AG04450 (cell line): Measurements from ENCODE around the gene TARS3. TPM values are rescaled to one million over a fixed set of nuclear protein-coding genes. Genes with fewer than 3 reads are reported as not detected.

Source experiments
- CTCF ChIA-PET: fragments of 300-600, 350-600 bp; formaldehyde crosslinking; extraction: SDS; loops from one replicate; lab custom pipeline; 2022; ENCODE audit warnings: antibody characterized with exemption, inconsistent platforms; lab: Charles Lee
- POLR2A ChIA-PET: fragments of 350-600 bp; formaldehyde crosslinking; extraction: SDS; loops from one replicate; lab custom pipeline; 2021; ENCODE audit warnings: antibody characterized with exemption, inconsistent platforms; lab: Yijun Ruan, JAX
- DNase-seq: peaks from one replicate; pipeline ENCODE4 v3.0.0-alpha.2; 2011; ENCODE audit warnings: low read depth, low spot score
- H3K27ac ChIP-seq: one replicate; pipeline ENCODE4 v1.5.1; 2012; ENCODE audit warnings: low read depth, low read length, control low read depth
- H3K27me3 ChIP-seq: one replicate; pipeline ENCODE4 v1.6.0; 2012; ENCODE audit warnings: low read length; ENCODE audit not compliant: control insufficient read depth, insufficient read depth
- H3K4me3 ChIP-seq: 2 replicates; pipeline ENCODE4 v1.5.1; 2011; ENCODE audit warnings: mild to moderate bottlenecking, low read depth, low read length, control low read depth
- H3K9me3 ChIP-seq: 2 replicates; pipeline ENCODE4 v1.5.1; 2012; ENCODE audit warnings: low read length; ENCODE audit not compliant: control insufficient read depth, insufficient read depth
- polyA plus RNA-seq: library from polyadenylated mRNA; depleted of rRNA; stranded (reverse); fragments of >200 nt; gene quantifications from 2 replicates; pipeline ENCODE4 v1.2.3, GENCODE V29; 2011
- TF ChIP-seq, protein P1 (sequence below): IDR thresholded peaks from 2 replicates; pipeline ENCODE4 v1.5.1; 2011; ENCODE audit warnings: low read depth, low read length, control low read depth, inconsistent platforms

Gene TARS3
- polyA plus RNA-seq, 1 experiment = 7.2 TPM

DNA sequence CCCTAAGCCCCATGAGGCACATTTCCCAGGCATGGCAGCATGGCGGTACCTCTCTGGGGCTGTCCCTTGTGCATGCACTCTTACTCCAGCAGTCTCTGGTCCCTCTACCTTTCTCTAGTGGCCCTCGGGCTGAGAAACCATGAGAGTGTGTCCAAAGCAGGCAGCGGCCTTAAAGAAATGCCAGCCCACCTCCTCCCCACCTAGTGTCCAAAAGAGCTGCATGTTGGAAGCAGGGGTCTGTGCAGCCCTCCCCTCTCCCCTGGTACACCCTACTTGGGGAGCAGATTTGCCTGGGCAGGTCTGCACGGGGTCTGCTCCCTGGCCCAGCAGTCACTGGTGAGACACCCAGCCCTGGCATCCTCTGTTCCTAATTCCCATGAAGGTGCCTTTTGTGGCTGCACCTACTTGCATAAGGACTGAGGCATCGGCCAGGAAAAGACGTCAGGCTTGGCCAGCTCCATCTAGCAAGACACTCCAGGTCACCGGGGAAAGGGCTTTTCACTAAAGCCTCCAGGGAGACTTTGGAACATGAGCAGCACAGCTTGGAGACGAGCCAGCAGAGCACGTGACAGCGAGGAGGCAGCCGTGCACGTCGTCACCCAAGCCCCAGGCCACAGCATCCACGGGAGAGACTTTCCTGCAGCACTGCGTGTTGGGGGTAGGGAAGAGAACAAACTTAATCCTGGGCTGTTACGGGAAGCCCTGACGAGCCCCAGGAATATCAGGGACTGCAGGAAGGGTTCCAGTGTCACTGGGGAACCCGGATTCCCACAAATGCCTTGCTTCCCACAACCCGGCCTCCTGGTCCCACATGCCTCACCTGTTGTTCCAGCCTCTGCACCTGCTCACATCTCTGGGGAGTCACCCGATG, 110.9 kb downstream of the TARS3 start:
- TF ChIP-seq, protein P1, sequence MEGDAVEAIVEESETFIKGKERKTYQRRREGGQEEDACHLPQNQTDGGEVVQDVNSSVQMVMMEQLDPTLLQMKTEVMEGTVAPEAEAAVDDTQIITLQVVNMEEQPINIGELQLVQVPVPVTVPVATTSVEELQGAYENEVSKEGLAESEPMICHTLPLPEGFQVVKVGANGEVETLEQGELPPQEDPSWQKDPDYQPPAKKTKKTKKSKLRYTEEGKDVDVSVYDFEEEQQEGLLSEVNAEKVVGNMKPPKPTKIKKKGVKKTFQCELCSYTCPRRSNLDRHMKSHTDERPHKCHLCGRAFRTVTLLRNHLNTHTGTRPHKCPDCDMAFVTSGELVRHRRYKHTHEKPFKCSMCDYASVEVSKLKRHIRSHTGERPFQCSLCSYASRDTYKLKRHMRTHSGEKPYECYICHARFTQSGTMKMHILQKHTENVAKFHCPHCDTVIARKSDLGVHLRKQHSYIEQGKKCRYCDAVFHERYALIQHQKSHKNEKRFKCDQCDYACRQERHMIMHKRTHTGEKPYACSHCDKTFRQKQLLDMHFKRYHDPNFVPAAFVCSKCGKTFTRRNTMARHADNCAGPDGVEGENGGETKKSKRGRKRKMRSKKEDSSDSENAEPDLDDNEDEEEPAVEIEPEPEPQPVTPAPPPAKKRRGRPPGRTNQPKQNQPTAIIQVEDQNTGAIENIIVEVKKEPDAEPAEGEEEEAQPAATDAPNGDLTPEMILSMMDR = no peak
- no peak for DNase-seq
- Histone ChIP-seq H3K27me3 (peaks cover 11% of the 10 kb centered on the region), H3K27ac (no peak overlapping the region), H3K9me3 (no peaks in the 10 kb centered on the region; the same call in 1 of the 2 replicates), H3K4me3 (no peak overlapping the region)
- CTCF ChIA-PET = no interaction called here
- POLR2A ChIA-PET = no interaction called here

DNA sequence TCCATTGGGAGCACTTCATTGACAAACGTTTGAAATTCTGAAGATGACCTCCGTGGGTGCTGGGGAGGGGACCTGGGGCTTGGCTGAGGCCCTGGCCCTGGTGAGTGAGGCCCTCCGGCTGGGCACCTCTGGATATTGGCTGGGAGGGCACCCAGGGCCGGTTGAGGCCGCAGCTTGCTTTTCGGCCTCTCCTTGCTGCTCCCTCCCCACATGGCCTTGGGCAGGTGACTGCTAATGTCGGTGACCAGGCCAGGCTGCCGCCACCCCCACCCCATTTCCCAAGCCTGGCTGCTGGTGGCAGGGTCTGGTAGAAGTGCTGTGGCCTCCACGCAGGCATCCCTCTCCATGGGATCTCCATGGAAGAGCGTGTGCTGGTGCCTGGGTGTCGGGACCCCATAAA, 111.6 kb downstream of the TARS3 start:
- Histone ChIP-seq H3K9me3 (no peaks in the 10 kb centered on the region; the same call in 1 of the 2 replicates), H3K27ac (no peak overlapping the region), H3K27me3 (peaks cover 11% of the 10 kb centered on the region), H3K4me3 (no peak overlapping the region)
- CTCF ChIA-PET = no interaction called here
- TF ChIP-seq, protein P1 = no peak
- DNase-seq = no peak
- POLR2A ChIA-PET = no interaction called here

DNA sequence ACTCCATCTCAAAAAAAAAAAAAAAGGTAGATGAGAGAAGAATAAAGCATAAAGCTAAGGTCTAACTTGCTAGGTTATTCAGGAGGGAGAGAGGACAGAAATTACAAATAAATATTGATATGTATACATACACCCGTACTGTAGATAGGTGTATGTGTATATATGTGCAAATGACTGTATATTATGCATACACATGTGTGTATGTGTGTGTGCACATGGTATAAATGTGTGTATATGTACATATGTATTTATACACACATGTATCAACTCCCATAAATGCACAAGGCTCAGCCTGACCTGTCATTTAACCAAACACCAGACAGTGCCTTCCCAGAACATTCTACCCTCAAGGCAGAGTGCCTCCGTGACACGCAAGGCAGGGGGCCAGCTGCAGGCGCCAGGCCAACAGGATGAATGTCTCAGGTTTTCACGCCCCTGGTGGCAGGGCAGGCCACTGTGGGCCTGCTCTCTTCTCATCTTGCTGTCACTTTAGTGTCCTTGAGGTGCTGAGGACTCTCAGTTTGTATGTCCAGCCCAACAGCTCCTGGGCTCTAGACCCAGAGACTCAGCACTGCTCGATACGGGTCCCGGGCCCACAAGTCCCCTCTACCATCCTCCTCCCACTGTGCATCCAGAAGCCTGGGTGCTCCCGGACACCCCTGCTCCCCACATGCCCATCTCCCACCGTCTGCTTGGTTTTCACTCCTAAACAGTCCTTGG, 112.5 kb downstream of the TARS3 start:
- no peak overlapping the region for H3K4me3 ChIP-seq
- CTCF ChIA-PET = no interaction called here
- no peak overlapping the region for H3K27ac ChIP-seq
- H3K27me3 ChIP-seq = peaks cover 11% of the 10 kb centered on the region
- DNase-seq = no peak
- H3K9me3 ChIP-seq = no peaks in the 10 kb centered on the region; the same call in 1 of the 2 replicates
- POLR2A ChIA-PET = no interaction called here
- TF ChIP-seq, protein P1 = no peak

DNA sequence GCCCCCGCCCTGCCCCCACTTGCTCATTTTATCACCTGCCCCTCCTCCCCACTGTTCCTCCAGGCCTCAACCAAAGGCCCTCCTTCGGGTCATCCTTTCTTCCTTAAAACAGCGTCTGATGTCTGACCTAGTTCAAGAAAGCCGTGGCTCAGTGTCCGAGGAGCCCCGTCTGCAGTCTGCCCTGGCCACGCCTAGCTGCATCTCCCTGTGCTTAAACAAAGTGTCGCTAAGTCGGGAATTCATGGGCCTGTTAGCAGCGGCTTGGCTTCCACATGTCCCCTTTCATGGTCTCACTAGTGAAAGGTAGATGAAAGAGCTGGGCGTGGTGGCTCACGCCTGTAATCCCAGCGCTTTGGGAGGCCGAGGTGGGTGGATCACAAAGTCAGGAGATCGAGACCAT, 113.3 kb downstream of the TARS3 start:
- ChIA-PET POLR2A (no interaction called here), CTCF (no interaction called here)
- no peak overlapping the region for H3K27ac ChIP-seq

More for the DNA sequence above, 113.3 kb downstream of the TARS3 start:
- no peak overlapping the region for H3K4me3 ChIP-seq
- TF ChIP-seq, protein P1 = no peak
- peaks cover 13% of the 10 kb centered on the region for H3K27me3 ChIP-seq
- H3K9me3 ChIP-seq = no peaks in the 10 kb centered on the region; the same call in 1 of the 2 replicates
- DNase-seq = no peak
